GM12874 (cell line): ENCODE results near the gene UTP3.

ENCODE experiments used
- CTCF ChIP-seq: IDR thresholded peaks from 2 replicates; pipeline ENCODE4 v1.5.1; 2011; ENCODE audit warnings: low read depth, mild to moderate bottlenecking, control low read depth, low read length, moderate library complexity; ENCODE audit not compliant: insufficient read depth

UTP3 gene

GRCh38 chr4:70706516-70706915, 18.2 kb downstream of the UTP3 start:
- no peak for TF ChIP-seq CTCF

- no peak for TF ChIP-seq CTCF
Observed at GRCh38 chr4:70709611-70710205, 21.4 kb downstream of the UTP3 start.

GRCh38 chr4:70711599-70711998, 23.3 kb downstream of the UTP3 start:
- TF ChIP-seq CTCF = no peak

- no peak for TF ChIP-seq CTCF
Observed at GRCh38 chr4:70712150-70712549, 23.8 kb downstream of the UTP3 start.

- no peak for TF ChIP-seq CTCF
Observed at GRCh38 chr4:70712604-70713452, 24.5 kb downstream of the UTP3 start.

- TF ChIP-seq CTCF = no peak
Observed at GRCh38 chr4:70713453-70714078, 25.2 kb downstream of the UTP3 start.

- TF ChIP-seq CTCF = no peak
Observed at GRCh38 chr4:70714079-70714887, 26.0 kb downstream of the UTP3 start.
